HG03280 (cell line): Measurements from ENCODE around the gene MPL.

Experiments
- ATAC-seq: cut with Tn5 transposase; IDR thresholded peaks from one replicate; pipeline ENCODE4 v1.9.1; 2021; ENCODE audit warnings: mild to moderate bottlenecking, moderate library complexity; ENCODE audit not compliant: unreplicated experiment

Gene MPL

DNA sequence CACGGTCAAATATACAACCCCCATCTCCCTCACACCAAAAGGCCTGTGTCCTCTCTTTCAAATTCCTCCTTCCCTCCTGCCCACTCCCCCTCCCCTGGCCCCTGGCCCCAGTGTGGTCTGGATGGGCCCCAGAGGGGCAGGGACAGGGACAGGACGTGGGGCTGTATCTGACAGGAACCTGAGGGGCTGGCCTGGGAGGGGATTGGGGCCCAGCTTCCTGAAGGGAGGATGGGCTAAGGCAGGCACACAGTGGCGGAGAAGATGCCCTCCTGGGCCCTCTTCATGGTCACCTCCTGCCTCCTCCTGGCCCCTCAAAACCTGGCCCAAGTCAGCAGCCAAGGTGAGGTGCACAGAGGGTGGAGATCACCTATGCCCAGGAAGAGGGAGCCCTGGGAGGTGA is at the start of gene MPL:
MPL (plus strand) TSS at position 231 of the 400 bp plus-strand sequence; CDS start at position 262, 31 bp downstream.
- ATAC-seq, result no peak

DNA sequence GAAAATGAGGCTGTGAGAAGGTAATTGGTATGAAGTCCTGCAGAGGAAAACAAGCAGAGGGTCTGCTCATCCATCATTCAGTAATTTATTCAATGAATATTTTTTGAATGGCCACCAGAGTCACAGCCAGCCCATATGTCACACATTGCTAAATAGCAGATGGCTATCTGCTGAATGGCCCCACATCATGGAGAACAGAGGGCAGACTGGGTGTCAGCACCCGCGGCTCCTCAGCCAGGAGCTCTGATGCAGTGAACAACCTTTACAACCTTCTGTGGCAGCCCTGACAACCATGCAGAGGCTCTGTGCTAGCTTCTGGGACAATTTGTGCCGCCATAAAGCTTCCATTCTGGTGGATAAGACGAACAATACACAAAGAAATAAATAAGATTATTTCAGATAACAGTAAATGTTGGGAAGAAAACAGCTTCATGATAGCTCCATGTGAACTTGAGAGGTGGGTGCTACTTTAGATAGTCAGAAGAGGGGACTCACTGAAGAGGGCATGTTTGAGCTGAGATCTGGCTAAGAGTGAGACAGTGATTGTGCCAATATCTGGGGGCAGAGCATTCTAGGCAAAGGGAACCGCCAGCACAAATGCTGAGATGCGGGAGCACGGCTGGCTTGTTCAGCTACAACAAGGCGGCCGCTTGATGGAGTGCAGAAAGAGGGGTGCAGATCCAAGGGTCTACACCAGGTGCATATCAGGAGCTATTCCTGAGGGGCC is 49.4 kb upstream of the MPL start:
- ATAC-seq, result no peak

DNA sequence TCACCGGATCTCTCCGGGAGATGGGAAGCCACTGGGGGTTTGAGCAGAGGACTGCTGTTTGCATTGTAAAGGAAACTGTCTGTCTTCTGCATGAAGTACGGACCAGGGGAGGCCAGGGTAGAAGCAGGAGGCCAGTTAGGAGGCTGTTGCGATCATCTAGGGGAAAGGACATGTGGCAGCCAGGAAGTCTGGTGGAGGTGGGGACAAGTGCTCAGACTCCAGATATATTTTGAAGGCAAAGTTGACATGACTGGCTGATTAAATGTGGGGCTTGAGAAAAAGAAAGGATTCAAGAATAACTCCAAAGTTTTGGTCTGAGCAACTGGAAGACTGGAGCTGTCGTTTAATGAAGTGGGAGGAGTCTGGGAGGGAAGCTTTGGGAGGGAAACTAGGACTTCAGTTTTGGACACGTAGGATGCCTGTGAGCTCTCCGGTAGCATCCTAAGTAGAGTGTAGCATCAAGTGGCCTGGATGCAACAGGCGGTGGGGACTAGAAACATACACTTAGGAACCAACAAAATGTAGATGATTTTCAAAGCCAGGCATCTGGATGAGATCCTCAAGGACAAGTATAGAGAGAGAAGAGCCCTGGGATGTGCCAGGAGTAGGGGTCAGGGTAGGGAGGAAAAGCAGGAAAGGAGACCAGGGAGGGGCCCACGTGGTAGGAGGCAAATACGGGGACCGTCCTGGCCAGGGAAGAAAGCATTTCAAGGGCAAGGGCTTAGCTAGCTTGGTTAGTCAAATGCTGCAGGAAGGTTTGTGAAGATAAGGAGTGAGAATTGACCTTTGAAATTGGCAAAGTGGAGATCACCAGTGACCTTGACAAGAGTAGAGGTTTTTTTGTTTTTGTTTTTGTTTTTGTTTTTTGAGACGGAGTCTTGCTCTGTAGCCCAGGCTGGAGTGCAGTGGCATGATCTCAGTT is 48.6 kb upstream of the MPL start:
- no peak for ATAC-seq

DNA sequence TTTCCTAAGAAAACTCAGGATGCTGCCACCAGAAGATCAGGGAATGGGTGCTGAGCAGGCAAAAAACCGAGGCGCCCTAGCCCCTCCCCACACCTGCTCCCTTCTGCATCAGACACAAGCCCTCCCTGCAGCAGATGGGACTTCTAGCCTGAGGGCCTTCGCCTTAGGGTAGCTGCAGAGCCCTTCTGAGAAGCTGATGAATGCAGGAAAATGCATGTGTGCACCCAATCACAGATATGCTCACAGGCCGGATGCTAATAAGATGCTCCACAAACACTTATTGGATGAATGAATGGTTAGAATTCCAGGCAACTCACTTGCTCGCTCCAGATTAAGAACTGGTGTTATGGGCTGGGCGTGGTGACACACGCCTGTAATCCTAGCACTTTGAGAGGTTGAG is 45.4 kb upstream of the MPL start:
- no peak for ATAC-seq

DNA sequence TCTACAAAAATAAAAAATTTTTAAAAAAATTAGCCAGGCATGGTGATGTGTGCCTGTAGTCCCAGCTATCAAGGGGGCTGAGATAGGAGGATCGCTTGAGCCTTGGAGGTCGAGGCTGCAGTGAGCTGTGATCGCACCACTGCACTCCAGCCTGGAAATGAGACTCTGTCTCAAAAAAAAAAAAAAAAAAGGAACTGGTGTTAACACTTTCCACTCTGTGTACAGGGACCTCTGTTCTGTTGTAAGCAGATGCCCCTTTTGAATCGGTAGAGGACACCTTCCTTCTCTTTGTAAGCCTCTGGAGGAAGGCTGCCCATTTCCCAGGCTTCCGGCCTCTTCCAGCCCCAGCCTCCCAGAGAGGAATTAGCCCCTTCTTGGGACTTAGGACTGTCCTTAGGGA is 44.9 kb upstream of the MPL start:
- no peak for ATAC-seq

DNA sequence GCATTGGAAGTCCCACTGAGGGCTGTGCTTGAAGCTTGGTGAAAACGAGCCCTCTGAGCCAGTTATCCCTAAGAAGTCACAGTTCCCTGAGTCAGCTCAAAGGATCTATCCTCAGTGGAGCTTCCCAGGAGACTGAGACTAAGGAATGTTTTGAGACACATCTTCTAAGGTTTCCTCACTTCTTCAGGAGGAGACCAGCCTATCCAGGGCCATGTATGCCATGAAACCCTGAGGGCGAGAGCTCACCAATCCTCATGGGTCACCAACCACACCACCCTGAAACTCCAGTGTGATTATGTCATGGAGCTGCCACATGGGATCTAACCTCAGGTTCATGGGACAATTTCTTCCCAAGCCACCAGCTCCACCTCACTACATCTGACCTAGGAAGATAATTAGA is 44.4 kb upstream of the MPL start:
- no peak for ATAC-seq

DNA sequence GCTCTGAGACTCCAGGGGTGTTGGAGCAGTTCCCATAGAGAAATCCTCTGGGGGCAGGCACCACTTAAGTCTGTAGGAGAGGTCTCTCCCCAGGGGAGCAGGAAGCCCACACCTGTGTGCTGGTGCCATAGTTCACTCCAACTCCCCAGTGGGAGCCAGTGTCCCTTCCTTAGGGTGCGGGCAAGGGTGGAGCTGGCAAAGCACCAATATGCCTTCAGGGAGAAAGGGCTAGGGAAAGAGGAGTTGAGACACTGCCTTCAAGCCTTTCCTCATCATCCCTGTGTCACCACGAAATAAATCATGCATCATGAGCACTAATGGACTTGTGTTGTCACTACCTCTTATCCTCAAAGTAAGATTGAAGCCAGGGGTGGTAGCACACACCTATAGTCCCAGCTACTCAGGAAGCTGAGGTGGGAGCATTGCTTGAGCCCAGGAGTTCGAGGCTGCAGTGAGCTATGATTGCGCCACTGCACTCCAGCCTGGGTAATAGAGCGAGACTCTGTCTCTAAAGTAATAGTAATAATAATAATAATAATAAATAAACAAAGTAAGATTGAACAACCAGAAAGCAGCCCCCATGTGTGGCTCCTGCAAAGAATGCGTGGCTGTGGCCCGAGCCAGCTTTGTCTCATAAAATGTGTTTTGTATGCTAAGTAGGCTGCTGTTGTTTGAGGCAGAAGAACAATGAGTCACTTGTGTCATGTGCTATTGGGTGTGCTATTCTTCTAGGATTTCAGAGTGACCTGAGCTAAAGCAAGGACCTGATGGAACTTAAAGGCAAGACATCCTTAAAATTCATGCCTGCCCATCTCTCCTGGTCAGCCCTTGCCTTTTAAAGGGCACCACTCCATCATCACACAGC is 43.5 kb upstream of the MPL start:
- no peak for ATAC-seq

DNA sequence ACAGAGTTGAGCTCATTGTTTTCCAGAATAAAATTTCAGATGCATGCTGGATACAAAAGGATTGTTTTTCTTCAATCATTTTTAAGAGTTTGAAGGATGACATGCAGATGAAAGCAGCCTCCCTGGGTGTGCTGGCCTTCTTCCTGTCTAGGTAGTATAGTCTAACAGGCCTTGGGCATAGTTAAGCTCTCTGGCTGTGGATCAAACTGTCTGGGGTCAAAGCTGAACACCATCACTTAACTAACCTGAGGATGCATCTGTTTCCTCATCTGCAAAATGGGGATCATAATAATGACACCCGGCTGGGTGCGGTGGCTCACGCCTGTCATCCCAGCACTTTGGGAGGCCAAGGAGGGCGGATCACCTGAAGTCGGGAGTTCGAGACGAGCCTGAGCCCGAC is 42.9 kb upstream of the MPL start:
- no peak for ATAC-seq

DNA sequence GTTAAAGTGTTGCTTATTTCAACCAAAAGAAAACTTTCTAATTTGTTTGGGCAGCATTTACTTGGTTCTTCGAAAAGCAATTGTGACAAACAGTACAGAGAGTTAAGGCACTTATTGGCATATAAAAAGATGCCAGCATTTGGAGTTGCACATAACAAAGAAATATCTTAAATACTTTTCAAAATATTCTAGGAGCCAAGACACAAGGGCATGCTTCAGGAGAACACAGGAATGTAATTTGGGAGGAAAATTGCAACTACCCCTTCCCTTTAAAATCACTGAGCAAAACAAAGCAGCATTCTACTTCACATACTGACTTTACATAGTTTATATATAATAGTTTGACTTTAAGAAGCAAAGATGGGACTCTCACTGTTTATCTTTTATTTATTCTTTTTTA is 41.4 kb upstream of the MPL start:
- ATAC-seq, result no peak

DNA sequence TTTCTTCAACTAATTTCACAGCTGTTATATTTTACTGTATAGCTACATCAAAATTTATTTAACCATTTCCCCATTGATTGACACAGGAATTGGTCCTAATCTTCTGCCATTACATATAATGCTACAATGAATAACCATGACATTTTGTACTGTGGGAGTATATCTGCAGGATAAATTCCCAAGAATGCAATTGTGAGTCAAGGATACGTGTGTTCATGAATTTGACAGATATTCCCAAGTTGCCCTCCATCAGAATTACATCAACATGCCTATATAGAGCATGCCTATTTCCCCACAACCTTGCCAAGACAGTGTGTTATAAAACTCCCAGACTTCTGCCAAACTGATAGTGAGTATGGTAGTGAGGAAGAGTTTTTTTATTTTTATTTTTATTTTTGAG is 39.6 kb upstream of the MPL start:
- no peak for ATAC-seq

DNA sequence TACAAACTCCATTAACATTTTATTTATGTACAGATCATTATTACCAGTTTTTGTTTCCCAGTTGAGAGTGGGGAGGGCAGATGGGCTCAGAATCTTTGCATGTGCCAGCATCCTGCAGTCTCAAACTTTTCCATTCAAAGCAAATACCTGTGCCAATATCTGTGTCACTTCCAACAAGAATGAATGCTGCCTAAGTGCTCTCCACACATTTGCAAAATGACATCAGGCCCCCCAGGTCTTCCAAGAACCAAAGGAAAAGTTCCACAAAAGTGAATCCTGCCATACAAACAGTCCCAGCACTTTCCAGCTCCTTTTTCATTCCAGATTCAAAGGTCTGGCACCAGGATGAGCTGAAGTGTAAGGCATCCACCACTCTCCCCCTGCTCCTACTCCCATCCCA is 38.5 kb upstream of the MPL start:
- no peak for ATAC-seq

DNA sequence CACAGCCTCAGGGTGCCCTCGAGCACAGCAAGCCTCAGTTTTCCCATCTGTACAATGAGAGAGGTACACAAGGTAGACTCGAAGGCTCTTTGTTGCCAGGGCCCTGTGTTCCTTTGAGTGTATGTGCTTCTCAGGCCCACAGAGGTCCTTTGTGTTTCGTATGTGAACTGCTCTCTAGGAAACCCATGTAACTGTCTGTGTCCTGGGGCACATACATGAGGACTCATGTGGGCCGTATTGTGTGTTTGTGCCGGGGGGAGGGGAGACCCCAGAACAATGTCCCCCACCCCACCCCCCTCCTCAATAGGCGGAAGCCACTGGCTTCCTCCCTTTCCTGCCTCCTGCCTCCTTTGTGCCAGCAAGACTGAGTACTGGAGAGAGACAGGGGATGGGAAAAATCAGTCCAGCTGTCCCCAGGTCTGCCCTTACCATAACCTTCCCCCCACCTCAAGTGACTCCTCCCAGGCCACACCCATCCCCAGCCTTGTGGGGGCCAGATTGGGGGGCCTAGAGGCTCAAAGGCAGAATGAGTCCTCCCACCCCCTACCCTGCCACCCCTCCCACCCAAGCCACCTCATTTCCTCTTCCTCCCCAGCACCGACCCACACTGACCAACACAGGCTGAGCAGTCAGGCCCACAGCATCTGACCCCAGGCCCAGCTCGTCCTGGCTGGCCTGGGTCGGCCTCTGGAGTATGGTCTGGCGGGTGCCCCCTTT is 37.1 kb upstream of the MPL start, which contains the start of gene TIE1:
TIE1 (plus strand) TSS at position 605 of the 717 bp plus-strand sequence; CDS start at position 695, 90 bp downstream.
- ATAC-seq, result no peak

DNA sequence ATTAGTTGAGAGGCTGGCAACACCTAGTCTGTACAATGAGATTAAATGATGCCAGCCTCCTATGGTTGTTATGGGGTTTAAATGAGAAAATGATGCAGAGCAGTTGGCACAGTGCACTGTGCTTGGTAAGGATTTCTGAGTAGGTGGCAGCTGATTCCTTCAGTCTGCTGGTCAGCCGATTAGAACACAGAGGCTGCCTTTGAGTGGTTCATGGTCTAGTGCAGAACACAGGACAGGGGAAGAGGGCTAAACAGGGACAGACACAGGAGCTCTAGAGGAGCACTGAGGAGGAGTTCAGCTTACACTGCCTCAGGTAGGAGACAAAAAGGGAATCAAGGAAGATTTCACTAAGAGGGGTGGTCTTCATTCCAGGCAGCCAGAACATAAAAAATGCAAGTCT is 35.4 kb upstream of the MPL start:
- ATAC-seq, result no peak

DNA sequence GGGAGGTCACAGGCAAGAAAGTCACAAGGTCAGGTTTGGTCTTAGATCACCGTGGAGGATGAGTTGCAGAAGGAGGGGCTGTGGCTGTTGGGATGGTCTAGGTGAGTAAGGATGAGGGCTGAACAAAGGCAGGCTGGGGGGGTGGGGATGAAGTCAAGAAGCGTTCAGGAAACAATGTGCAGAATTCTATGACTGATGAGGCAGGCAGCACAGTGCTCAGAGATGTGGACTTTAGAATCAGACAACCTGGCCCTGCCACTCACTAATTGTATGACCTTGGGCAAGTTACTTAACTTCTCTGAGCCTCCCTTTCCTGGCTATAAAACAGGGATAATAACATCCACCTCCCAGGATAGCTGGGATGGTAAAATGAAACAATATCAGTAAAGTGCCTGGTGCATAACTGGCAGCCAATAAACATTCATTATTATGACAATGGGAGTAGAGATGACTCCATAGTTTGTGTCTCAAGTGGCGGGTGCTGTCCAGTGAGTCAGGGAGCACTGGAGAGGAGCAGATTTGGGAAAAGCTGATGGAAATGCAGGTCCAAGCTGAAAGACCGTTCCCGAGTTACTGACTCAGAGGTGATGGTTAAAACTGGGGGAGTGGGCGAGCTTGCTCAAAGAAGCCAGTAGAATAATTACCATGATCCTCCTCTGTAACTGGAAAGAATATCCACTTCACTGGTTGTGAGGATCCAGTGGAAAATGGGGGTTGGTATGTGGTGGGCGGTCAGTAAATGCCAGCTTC is 34.7 kb upstream of the MPL start:
- no peak for ATAC-seq

DNA sequence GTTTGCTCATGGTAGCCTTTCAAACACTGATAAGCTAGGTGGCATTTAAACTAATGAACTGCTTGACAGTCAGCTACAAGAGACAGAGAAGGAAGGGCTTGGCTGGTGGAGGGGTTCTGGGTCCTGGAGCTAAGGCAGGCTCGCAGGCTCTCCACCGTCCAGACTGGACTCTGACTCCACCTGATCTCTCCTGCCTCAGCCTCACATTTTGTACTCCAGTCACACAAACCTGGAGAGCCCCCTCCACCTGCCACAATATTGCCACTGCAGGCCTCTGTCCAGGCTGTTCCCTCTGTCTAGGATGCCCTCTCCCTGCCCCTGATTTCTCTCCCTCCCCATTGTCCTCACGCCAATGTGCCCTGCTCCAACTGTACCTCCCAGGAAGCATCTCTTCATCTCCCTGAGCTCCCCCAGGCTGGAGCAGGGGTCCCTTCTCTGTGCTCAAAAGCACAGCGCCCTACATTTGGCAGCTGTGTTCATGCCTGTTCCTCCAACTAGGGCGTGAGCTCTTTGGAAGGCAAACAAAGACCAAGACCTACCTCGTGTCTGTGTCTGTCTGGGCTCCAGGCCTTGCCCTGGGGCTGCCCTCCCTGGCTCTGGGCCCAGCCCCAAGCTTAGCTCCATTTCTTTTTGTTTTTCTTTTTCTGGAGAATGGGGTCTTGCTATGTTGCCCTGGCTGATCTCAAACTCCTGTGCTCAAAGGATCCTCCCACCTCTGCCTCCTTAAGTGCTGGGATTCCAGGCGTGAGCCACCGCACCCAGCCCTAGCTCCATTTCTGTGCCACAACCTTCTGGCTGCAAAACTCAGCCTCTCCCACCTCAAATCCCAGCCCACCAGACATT is 33.9 kb upstream of the MPL start:
- ATAC-seq, result no peak

DNA sequence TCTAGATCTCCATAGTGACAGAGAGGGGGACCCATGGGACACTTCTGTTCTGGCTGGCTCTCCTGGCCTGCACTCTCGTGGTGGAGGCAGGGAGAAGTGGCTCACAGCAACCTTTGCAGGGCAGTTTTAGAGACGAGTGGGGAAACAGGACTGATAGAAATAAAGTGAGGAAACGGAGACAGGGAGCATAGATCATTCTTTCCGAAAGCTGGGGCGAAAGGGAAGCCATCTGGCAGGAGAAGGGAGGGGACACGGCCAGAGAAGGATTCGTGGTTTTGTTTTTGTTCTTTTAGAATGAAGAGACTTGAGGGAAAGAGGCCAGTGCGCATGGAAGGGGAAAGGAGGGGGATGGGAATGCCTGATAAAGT is 33.3 kb upstream of the MPL start:
- ATAC-seq, result no peak

DNA sequence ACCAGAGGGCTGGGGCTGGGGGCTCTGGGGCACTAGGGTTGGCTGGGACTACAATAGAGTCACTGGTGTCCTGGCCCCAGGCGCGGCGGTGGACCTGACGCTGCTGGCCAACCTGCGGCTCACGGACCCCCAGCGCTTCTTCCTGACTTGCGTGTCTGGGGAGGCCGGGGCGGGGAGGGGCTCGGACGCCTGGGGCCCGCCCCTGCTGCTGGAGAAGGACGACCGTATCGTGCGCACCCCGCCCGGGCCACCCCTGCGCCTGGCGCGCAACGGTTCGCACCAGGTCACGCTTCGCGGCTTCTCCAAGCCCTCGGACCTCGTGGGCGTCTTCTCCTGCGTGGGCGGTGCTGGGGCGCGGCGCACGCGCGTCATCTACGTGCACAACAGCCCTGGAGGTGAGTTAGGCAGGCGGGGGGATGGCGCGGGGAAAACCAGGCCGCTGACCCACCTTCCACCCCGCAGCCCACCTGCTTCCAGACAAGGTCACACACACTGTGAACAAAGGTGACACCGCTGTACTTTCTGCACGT is 32.8 kb upstream of the MPL start:
- no peak for ATAC-seq

DNA sequence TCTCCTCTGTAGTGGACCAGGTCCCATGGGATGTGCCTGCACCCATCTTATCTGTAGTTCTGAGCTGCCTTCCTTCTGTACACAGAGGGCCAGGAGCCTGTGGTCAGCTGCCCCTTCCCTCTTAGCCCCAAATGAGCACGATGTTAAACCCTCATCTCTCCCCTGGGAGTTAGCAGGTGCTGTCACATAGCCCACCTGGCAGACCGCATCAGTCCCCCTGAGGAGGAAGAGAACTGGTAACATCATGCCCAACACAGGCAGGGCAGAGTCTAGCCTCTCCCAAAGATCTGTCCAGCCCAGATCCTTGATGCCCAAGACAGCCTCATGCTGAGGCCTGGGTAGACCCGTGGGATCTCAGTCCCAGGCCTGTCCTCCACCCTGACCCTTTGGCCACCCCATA is 32.2 kb upstream of the MPL start:
- ATAC-seq, result no peak
